Measurements from ENCODE around the gene PEX3. TPM values are rescaled to one million over a fixed set of nuclear protein-coding genes. Genes with fewer than 3 reads are reported as not detected.

The PEX3 gene
- total RNA-seq, 6 donors from 2014 or later: 3.4 to 18.5 (median 13.1) TPM

DNA sequence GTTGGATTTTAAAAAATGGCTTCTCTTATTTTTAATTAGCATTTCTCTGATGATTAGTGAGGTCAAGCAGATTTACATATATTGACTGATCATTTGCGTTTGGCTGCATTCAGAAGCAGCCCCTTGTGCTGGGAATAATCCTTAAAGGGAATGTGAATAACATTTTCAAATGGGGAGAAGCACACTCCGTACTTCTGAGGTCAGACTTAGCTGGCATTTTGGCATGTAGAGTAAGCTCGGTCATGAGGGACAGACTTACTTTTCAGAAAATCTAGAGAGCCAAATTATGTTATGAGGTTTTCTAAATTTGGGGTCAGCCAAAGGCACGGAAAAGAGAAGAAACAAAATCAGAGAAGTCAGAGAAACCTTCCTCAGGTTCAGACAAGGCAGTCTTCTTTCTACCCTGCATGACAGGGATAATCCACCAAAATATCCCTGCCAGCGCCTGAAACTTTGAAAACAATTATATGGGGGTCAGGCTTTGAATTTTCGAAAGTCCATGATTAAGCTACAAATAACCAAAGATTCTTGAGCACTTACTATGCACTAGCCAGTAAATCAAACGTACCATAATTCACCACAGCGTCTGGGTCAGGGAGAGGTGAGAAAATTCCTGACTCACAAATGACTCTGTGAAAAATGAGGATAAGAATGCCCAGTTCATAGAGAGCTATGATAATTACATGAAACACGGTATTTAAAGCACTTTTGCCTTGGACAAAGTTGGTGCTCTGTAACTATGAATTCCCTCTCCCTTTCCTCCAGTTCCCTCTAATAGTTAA is 45.0 kb upstream of the PEX3 start:
- DNase-seq (no peak), ATAC-seq (ENCODE audit: low FRiP score in 2 of 2) (peak in 1 of 2 donors; percentile 46)
- Histone ChIP-seq H3K27ac (no peak overlapping the region), H3K9me3 (no peaks in the 10 kb centered on the region), H3K36me3 (no peaks in the 10 kb centered on the region), H3K27me3 (no peaks in the 10 kb centered on the region), H3K4me3 (no peak overlapping the region), H3K4me1 (peaks cover 7 to 9% (median 7%) of the 10 kb centered on the region in 4 donors)
- 86 to 91% methylated on average over 9 of the region's 9 CpGs for WGBS, 2 donors
- TF ChIP-seq POLR2A (IDR thresholded peaks at IDR 0.05): no peak
- TF ChIP-seq POLR2AphosphoS5 (IDR thresholded peaks at IDR 0.05): no peak
- TF ChIP-seq EP300 (IDR thresholded peaks at IDR 0.05): no peak
- TF ChIP-seq, protein P1, sequence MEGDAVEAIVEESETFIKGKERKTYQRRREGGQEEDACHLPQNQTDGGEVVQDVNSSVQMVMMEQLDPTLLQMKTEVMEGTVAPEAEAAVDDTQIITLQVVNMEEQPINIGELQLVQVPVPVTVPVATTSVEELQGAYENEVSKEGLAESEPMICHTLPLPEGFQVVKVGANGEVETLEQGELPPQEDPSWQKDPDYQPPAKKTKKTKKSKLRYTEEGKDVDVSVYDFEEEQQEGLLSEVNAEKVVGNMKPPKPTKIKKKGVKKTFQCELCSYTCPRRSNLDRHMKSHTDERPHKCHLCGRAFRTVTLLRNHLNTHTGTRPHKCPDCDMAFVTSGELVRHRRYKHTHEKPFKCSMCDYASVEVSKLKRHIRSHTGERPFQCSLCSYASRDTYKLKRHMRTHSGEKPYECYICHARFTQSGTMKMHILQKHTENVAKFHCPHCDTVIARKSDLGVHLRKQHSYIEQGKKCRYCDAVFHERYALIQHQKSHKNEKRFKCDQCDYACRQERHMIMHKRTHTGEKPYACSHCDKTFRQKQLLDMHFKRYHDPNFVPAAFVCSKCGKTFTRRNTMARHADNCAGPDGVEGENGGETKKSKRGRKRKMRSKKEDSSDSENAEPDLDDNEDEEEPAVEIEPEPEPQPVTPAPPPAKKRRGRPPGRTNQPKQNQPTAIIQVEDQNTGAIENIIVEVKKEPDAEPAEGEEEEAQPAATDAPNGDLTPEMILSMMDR (IDR thresholded peaks at IDR 0.05): no peak

GRCh38 chr6:143406673-143407072 is 43.9 kb upstream of the PEX3 start:
- 88 to 91% methylated on average over 3 of the region's 3 CpGs for WGBS, 2 donors
- H3K9me3 ChIP-seq: no peaks in the 10 kb centered on the region
- H3K4me3 ChIP-seq: no peak overlapping the region
- TF ChIP-seq EP300 (IDR thresholded peaks at IDR 0.05) (no peak), POLR2A (IDR thresholded peaks at IDR 0.05) (no peak), POLR2AphosphoS5 (IDR thresholded peaks at IDR 0.05) (no peak)
- TF ChIP-seq, protein P1 (IDR thresholded peaks at IDR 0.05): no peak
- H3K4me1 ChIP-seq: no peaks in the 10 kb centered on the region
- no peaks in the 10 kb centered on the region for H3K36me3 ChIP-seq
- DNase-seq: no peak
- no peaks in the 10 kb centered on the region for H3K27me3 ChIP-seq
- no peak for ATAC-seq (ENCODE audit: low FRiP score in 2 of 2)
- H3K27ac ChIP-seq: no peak overlapping the region

DNA sequence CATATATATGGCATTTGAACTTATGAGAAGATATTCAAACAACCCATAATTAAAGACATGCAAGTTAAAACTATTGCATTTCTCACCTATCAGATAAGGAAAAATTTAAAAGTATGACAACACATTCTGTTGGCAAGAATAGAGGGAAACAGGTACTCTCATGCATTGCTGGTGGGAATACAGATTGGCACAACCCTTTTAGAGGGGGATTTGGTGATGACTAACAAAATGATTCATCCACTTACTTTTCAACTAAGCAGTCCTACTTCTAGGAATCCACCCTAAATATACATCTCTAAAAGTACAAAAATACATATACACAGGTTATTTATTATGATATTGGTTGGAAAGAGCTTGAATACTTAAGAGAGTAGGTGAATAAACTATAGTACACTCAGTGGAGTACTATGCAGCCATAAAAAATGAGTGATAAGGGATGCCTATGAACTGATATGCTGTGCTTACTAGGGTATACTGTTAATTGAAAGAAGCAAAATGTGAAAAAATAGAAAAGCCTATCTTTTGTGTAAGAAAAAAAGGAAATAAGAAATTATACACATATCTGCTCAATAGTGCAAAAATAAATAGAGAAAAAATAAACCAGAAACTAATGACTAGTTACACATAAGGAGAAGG is 42.3 kb upstream of the PEX3 start:
- Histone ChIP-seq H3K9me3 (no peaks in the 10 kb centered on the region), H3K27ac (no peak overlapping the region), H3K36me3 (no peaks in the 10 kb centered on the region), H3K4me3 (no peak overlapping the region), H3K4me1 (no peaks in the 10 kb centered on the region), H3K27me3 (no peaks in the 10 kb centered on the region)
- ATAC-seq (ENCODE audit: low FRiP score in 2 of 2): no peak
- DNase-seq: no peak
- TF ChIP-seq POLR2A (IDR thresholded peaks at IDR 0.05) (no peak), POLR2AphosphoS5 (IDR thresholded peaks at IDR 0.05) (no peak), EP300 (IDR thresholded peaks at IDR 0.05) (no peak)
- TF ChIP-seq, protein P1 (IDR thresholded peaks at IDR 0.05): no peak

DNA sequence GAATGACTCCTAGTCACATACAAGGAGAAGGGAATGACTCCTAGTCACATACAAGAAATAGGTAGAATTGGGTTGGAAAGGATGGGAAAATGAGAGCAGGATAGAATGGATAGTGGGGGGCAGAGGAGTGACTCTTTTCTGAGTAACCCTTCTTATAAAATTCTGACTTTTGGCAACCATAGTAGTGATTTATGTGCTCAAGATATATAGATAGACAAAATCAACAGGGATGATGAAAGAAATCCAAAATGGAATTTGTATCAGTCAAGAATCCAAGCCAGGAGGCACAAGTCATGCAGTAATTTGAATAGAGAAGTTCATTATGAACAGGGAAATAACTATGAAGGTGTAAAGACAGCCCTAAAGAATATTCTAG is 41.8 kb upstream of the PEX3 start:
- H3K27me3 ChIP-seq: no peaks in the 10 kb centered on the region
- H3K4me1 ChIP-seq: no peaks in the 10 kb centered on the region
- no peak for DNase-seq
- H3K9me3 ChIP-seq: no peaks in the 10 kb centered on the region
- H3K4me3 ChIP-seq: no peak overlapping the region
- H3K36me3 ChIP-seq: no peaks in the 10 kb centered on the region
- no peak overlapping the region for H3K27ac ChIP-seq
- TF ChIP-seq, protein P1 (IDR thresholded peaks at IDR 0.05): no peak
- TF ChIP-seq EP300 (IDR thresholded peaks at IDR 0.05) (no peak), POLR2A (IDR thresholded peaks at IDR 0.05) (no peak), POLR2AphosphoS5 (IDR thresholded peaks at IDR 0.05) (no peak)
- no peak for ATAC-seq (ENCODE audit: low FRiP score in 2 of 2)
